ENCODE data around the gene SIGLEC6.

SIGLEC6 gene

GRCh38 chr19:51529301-51529700 is 2.2 kb downstream of the SIGLEC6 start:
- no peak overlapping the region for H3K4me2 ChIP-seq
- H3K27ac ChIP-seq = no peak overlapping the region
- no peaks in the 10 kb centered on the region for H3K36me3 ChIP-seq
- no peak overlapping the region for H3K9ac ChIP-seq
- H3K4me1 ChIP-seq = peaks cover 13 to 21% (median 16%) of the 10 kb centered on the region in 10 experiments
- H3K4me3 ChIP-seq = no peak overlapping the region
- no peaks in the 10 kb centered on the region; a peak in 1 of 22 replicates for H3K9me3 ChIP-seq (replicated peaks in 1 of 11)
- no peaks in the 10 kb centered on the region for H3K27me3 ChIP-seq
- H4K20me1 ChIP-seq = no peaks in the 10 kb centered on the region
- TF ChIP-seq Cebpa-rat (IDR thresholded peaks at IDR 0.05) = no peak

- Histone ChIP-seq H3K36me3 (no peaks in the 10 kb centered on the region), H3K9ac (no peak overlapping the region), H3K4me2 (no peak overlapping the region), H3K27me3 (no peaks in the 10 kb centered on the region), H4K20me1 (no peaks in the 10 kb centered on the region), H3K4me3 (no peak overlapping the region), H3K9me3 (replicated peaks in 1 of 11) (peaks cover 0 to 9% (median 5%) of the 10 kb centered on the region in 11 experiments; a peak in 9 of 22 replicates), H3K27ac (no peak overlapping the region), H3K4me1 (peaks cover 0 to 4% (median 0%) of the 10 kb centered on the region in 10 experiments; a peak in 2 of 20 replicates)
- TF ChIP-seq Cebpa-rat (IDR thresholded peaks at IDR 0.05) = no peak
Observed at GRCh38 chr19:51525651-51526050, 5.8 kb downstream of the SIGLEC6 start.

GRCh38 chr19:51524666-51525264 is 6.7 kb downstream of the SIGLEC6 start:
- H3K27ac ChIP-seq = no peak overlapping the region
- H3K9me3 ChIP-seq (replicated peaks in 1 of 11) = peaks cover 0 to 9% (median 5%) of the 10 kb centered on the region in 11 experiments; a peak in 9 of 22 replicates
- H4K20me1 ChIP-seq = no peaks in the 10 kb centered on the region
- no peak overlapping the region for H3K9ac ChIP-seq
- no peaks in the 10 kb centered on the region for H3K27me3 ChIP-seq
- TF ChIP-seq Cebpa-rat (IDR thresholded peaks at IDR 0.05) = no peak
- H3K4me1 ChIP-seq = no peaks in the 10 kb centered on the region
- H3K36me3 ChIP-seq = no peaks in the 10 kb centered on the region
- no peak overlapping the region for H3K4me2 ChIP-seq
- no peak overlapping the region for H3K4me3 ChIP-seq

- Histone ChIP-seq H3K9ac (no peak overlapping the region), H3K27me3 (no peaks in the 10 kb centered on the region), H3K27ac (no peak overlapping the region), H3K4me1 (no peaks in the 10 kb centered on the region), H3K4me2 (no peak overlapping the region), H3K9me3 (replicated peaks in 1 of 11) (peaks cover 7 to 21% (median 14%) of the 10 kb centered on the region in 11 experiments; a peak in 20 of 22 replicates), H3K4me3 (no peak overlapping the region), H4K20me1 (no peaks in the 10 kb centered on the region), H3K36me3 (no peaks in the 10 kb centered on the region)
- no peak for TF ChIP-seq Cebpa-rat (IDR thresholded peaks at IDR 0.05)
Observed at GRCh38 chr19:51521781-51522180, 9.7 kb downstream of the SIGLEC6 start.

- Histone ChIP-seq H3K4me1 (no peaks in the 10 kb centered on the region), H3K9me3 (replicated peaks in 1 of 11) (peaks cover 7 to 21% (median 14%) of the 10 kb centered on the region in 11 experiments; a peak in 20 of 22 replicates), H3K9ac (no peak overlapping the region), H3K27me3 (no peaks in the 10 kb centered on the region), H3K4me3 (no peak overlapping the region), H4K20me1 (no peaks in the 10 kb centered on the region), H3K36me3 (no peaks in the 10 kb centered on the region), H3K27ac (no peak overlapping the region), H3K4me2 (no peak overlapping the region)
- TF ChIP-seq Cebpa-rat (IDR thresholded peaks at IDR 0.05) = no peak
Observed at GRCh38 chr19:51521357-51521756, 10.1 kb downstream of the SIGLEC6 start.

- Histone ChIP-seq H3K4me3 (no peak overlapping the region), H3K36me3 (no peaks in the 10 kb centered on the region), H3K9me3 (replicated peaks in 1 of 11) (peaks cover 7 to 21% (median 14%) of the 10 kb centered on the region in 11 experiments; a peak in 20 of 22 replicates), H4K20me1 (no peaks in the 10 kb centered on the region), H3K27me3 (no peaks in the 10 kb centered on the region), H3K4me1 (no peaks in the 10 kb centered on the region), H3K27ac (no peak overlapping the region), H3K4me2 (no peak overlapping the region), H3K9ac (no peak overlapping the region)
- TF ChIP-seq Cebpa-rat (IDR thresholded peaks at IDR 0.05) = no peak
Observed at GRCh38 chr19:51520728-51521127, 10.7 kb downstream of the SIGLEC6 start.

- H3K9me3 ChIP-seq (replicated peaks in 1 of 11) = peaks cover 7 to 14% (median 10%) of the 10 kb centered on the region in 11 experiments; a peak in 20 of 22 replicates
- peaks cover 0 to 14% (median 2%) of the 10 kb centered on the region in 10 experiments; a peak in 6 of 20 replicates for H3K4me1 ChIP-seq
- H3K4me2 ChIP-seq = no peak overlapping the region
- no peaks in the 10 kb centered on the region for H3K36me3 ChIP-seq
- H3K27ac ChIP-seq = no peak overlapping the region
- H3K9ac ChIP-seq = no peak overlapping the region
- no peaks in the 10 kb centered on the region for H4K20me1 ChIP-seq
- no peaks in the 10 kb centered on the region for H3K27me3 ChIP-seq
- no peak overlapping the region for H3K4me3 ChIP-seq
- no peak for TF ChIP-seq Cebpa-rat (IDR thresholded peaks at IDR 0.05)
Observed at GRCh38 chr19:51514866-51515481, 16.5 kb downstream of the SIGLEC6 start.

- no peak overlapping the region for H3K27ac ChIP-seq
- peaks cover 7 to 13% (median 9%) of the 10 kb centered on the region in 11 experiments; a peak in 20 of 22 replicates for H3K9me3 ChIP-seq (replicated peaks in 1 of 11)
- no peak overlapping the region for H3K4me2 ChIP-seq
- H4K20me1 ChIP-seq = no peaks in the 10 kb centered on the region
- H3K4me1 ChIP-seq = peaks cover 0 to 16% (median 2%) of the 10 kb centered on the region in 10 experiments; a peak in 6 of 20 replicates
- no peaks in the 10 kb centered on the region for H3K27me3 ChIP-seq
- no peak overlapping the region for H3K4me3 ChIP-seq
- H3K9ac ChIP-seq = no peak overlapping the region
- no peaks in the 10 kb centered on the region for H3K36me3 ChIP-seq
- no peak for TF ChIP-seq Cebpa-rat (IDR thresholded peaks at IDR 0.05)
Observed at GRCh38 chr19:51513968-51514367, 17.5 kb downstream of the SIGLEC6 start.

GRCh38 chr19:51511353-51511752 is 20.1 kb downstream of the SIGLEC6 start:
- Histone ChIP-seq H3K27ac (no peak overlapping the region), H3K9ac (no peak overlapping the region), H3K4me3 (no peak overlapping the region), H3K9me3 (replicated peaks in 1 of 11) (no peaks in the 10 kb centered on the region), H3K27me3 (no peaks in the 10 kb centered on the region), H3K4me1 (peaks cover 0 to 42% (median 2%) of the 10 kb centered on the region in 10 experiments; a peak in 7 of 20 replicates), H4K20me1 (no peaks in the 10 kb centered on the region), H3K4me2 (peak overlapping the region in 2 of 11 experiments; percentile 13 to 22; a peak in 1 of 22 replicates), H3K36me3 (no peaks in the 10 kb centered on the region)
- no peak for TF ChIP-seq Cebpa-rat (IDR thresholded peaks at IDR 0.05)
